Astrocyte of the hippocampus (primary cell): ENCODE measurements around the gene UNC45B.
"Not testable (repeated sequence)": the region's sequence is repeated elsewhere in the genome, so short reads cannot be mapped to it uniquely, and the experiment has no call there.

Source experiments
- DNase-seq: peaks from one replicate; pipeline ENCODE4 v3.0.0; 2011; ENCODE audit warnings: low read depth, low spot score

Gene UNC45B

GRCh38 chr17:35141681-35142466, 5.7 kb upstream of the UNC45B start, which contains the start of gene NLE1:
NLE1 (minus strand) TSS chr17:35142303; CDS start chr17:35142275, 28 bp downstream.
- peak; percentile 92 for DNase-seq

- DNase-seq, result no peak
These were observed 5.2 kb upstream of the UNC45B start for GRCh38 chr17:35142467-35142796.

- DNase-seq, result no peak
These were observed 2.8 kb upstream of the UNC45B start for GRCh38 chr17:35144840-35145239.

GRCh38 chr17:35146214-35146833, 1.3 kb upstream of the UNC45B start:
- DNase-seq, result no peak

- no peak for DNase-seq
These were observed 527 bp downstream of the UNC45B start for GRCh38 chr17:35148144-35148543.

- no peak for DNase-seq
These were observed 2.3 kb downstream of the UNC45B start for GRCh38 chr17:35149941-35150340.

- not testable (repeated sequence) for DNase-seq
These were observed 3.5 kb downstream of the UNC45B start for GRCh38 chr17:35151080-35151479.

GRCh38 chr17:35152421-35153140, 5.0 kb downstream of the UNC45B start:
- no peak for DNase-seq

- no peak for DNase-seq
These were observed 6.9 kb downstream of the UNC45B start for GRCh38 chr17:35154196-35155165.

- no peak for DNase-seq
These were observed 7.6 kb downstream of the UNC45B start for GRCh38 chr17:35155246-35155645.

- no peak for DNase-seq
These were observed 12.3 kb downstream of the UNC45B start for GRCh38 chr17:35159940-35160339.

GRCh38 chr17:35160354-35161201, 13.0 kb downstream of the UNC45B start:
- DNase-seq, result no peak

GRCh38 chr17:35161281-35161761, 13.7 kb downstream of the UNC45B start:
- DNase-seq, result no peak

- no peak for DNase-seq
These were observed 15.1 kb downstream of the UNC45B start for GRCh38 chr17:35162755-35163154.

- no peak for DNase-seq
These were observed 16.3 kb downstream of the UNC45B start for GRCh38 chr17:35163886-35164285.

- no peak for DNase-seq
These were observed 17.1 kb downstream of the UNC45B start for GRCh38 chr17:35164716-35165115.

GRCh38 chr17:35166526-35166925, 18.9 kb downstream of the UNC45B start:
- no peak for DNase-seq

- DNase-seq, result no peak
These were observed 19.4 kb downstream of the UNC45B start for GRCh38 chr17:35167046-35167445.

- no peak for DNase-seq
These were observed 20.0 kb downstream of the UNC45B start for GRCh38 chr17:35167666-35168065.

GRCh38 chr17:35169835-35170363, 22.3 kb downstream of the UNC45B start:
- DNase-seq, result no peak
